Peyer's patch (tissue), 4 donors: ENCODE results near the gene PEX26.

Source experiments
- POLR2A ChIP-seq, 2 donors: fragments of 450-650 bp; IDR thresholded peaks; one replicate each; pipeline ENCODE4 v1.5.1; 2017; ENCODE audit warnings: antibody characterized with exemption in 2 of 2, mild to moderate bottlenecking in 2 of 2, moderate library complexity in 2 of 2
- TF ChIP-seq, protein P1 (sequence below), 6 experiments: fragments of 450-650 bp in 4 of 6; fragments of 200-600 bp in 2 of 6; sonication (generic) in 1 of 6; IDR thresholded peaks; one replicate each; pipeline ENCODE4 v1.5.1; 2017 to 2019; ENCODE audit warnings: antibody characterized with exemption in 6 of 6, mild to moderate bottlenecking in 3 of 6, moderate library complexity in 1 of 6

DNA sequence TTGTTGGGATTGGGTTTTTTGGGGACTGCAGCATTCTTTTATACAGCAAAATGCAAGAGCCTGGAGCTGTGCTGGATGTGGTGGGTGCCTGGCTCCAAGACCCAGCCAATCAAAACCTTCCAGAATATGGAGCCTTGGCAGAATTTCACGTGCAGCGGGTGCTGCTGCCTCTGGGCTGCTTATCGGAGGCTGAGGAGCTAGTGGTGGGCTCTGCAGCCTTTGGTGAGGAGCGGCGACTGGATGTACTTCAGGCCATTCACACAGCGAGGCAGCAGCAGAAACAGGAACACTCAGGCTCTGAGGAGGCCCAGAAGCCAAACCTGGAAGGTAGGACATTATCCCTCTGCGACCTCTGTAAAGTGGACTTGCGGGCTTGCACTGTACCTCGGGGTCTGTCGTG is 5.6 kb downstream of the PEX26 start:
- TF ChIP-seq, protein P1, sequence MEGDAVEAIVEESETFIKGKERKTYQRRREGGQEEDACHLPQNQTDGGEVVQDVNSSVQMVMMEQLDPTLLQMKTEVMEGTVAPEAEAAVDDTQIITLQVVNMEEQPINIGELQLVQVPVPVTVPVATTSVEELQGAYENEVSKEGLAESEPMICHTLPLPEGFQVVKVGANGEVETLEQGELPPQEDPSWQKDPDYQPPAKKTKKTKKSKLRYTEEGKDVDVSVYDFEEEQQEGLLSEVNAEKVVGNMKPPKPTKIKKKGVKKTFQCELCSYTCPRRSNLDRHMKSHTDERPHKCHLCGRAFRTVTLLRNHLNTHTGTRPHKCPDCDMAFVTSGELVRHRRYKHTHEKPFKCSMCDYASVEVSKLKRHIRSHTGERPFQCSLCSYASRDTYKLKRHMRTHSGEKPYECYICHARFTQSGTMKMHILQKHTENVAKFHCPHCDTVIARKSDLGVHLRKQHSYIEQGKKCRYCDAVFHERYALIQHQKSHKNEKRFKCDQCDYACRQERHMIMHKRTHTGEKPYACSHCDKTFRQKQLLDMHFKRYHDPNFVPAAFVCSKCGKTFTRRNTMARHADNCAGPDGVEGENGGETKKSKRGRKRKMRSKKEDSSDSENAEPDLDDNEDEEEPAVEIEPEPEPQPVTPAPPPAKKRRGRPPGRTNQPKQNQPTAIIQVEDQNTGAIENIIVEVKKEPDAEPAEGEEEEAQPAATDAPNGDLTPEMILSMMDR (IDR thresholded peaks at IDR 0.05): no peak
- no peak for TF ChIP-seq POLR2A (IDR thresholded peaks at IDR 0.05)
